CMK (cell line): Measurements from ENCODE around the gene ADRB2.

Experiments used
- DNase-seq: peaks from one replicate; pipeline ENCODE4 v3.0.0-alpha.2; 2010; ENCODE audit warnings: low read depth

Gene ADRB2

GRCh38 chr5:148805326-148806290 lies 20.8 kb upstream of the ADRB2 start:
- DNase-seq = no peak

GRCh38 chr5:148806520-148806931 lies 19.9 kb upstream of the ADRB2 start:
- no peak for DNase-seq

- DNase-seq = no peak
Measured at GRCh38 chr5:148807851-148808250, 18.6 kb upstream of the ADRB2 start.

GRCh38 chr5:148808864-148809642 lies 17.4 kb upstream of the ADRB2 start:
- DNase-seq = no peak

GRCh38 chr5:148809781-148810524 lies 16.5 kb upstream of the ADRB2 start:
- DNase-seq = no peak

- no peak for DNase-seq
Measured at GRCh38 chr5:148810823-148811222, 15.6 kb upstream of the ADRB2 start.

GRCh38 chr5:148811756-148812155 lies 14.7 kb upstream of the ADRB2 start:
- DNase-seq = no peak

- no peak for DNase-seq
Measured at GRCh38 chr5:148815086-148815485, 11.3 kb upstream of the ADRB2 start.

- no peak for DNase-seq
Measured at GRCh38 chr5:148815578-148815977, 10.8 kb upstream of the ADRB2 start.

GRCh38 chr5:148816357-148816756 lies 10.1 kb upstream of the ADRB2 start:
- DNase-seq = no peak

GRCh38 chr5:148816782-148817181 lies 9.6 kb upstream of the ADRB2 start:
- no peak for DNase-seq

GRCh38 chr5:148817606-148818005 lies 8.8 kb upstream of the ADRB2 start:
- DNase-seq = no peak

GRCh38 chr5:148820461-148821395 lies 5.7 kb upstream of the ADRB2 start:
- DNase-seq = no peak

GRCh38 chr5:148823871-148824270 lies 2.5 kb upstream of the ADRB2 start:
- DNase-seq = no peak

- DNase-seq = no peak
Measured at GRCh38 chr5:148825716-148826052, 727 bp upstream of the ADRB2 start.

GRCh38 chr5:148826739-148827070 lies 294 bp downstream of the ADRB2 start:
- DNase-seq = no peak

GRCh38 chr5:148827723-148828122 lies 1.3 kb downstream of the ADRB2 start:
- DNase-seq = no peak

GRCh38 chr5:148828511-148829247 lies 2.3 kb downstream of the ADRB2 start:
- DNase-seq = no peak

GRCh38 chr5:148829248-148829594 lies 2.8 kb downstream of the ADRB2 start:
- DNase-seq = no peak

- no peak for DNase-seq
Measured at GRCh38 chr5:148829734-148830133, 3.3 kb downstream of the ADRB2 start.

GRCh38 chr5:148830211-148830610 lies 3.8 kb downstream of the ADRB2 start:
- DNase-seq = no peak
